Measurements from ENCODE around the gene POGLUT2. TPM values are rescaled to one million over a fixed set of nuclear protein-coding genes. Genes with fewer than 3 reads are reported as not detected.

POGLUT2 gene
- total RNA-seq, 2 donors from 2014 or later = 16.0 to 18.1 TPM

DNA sequence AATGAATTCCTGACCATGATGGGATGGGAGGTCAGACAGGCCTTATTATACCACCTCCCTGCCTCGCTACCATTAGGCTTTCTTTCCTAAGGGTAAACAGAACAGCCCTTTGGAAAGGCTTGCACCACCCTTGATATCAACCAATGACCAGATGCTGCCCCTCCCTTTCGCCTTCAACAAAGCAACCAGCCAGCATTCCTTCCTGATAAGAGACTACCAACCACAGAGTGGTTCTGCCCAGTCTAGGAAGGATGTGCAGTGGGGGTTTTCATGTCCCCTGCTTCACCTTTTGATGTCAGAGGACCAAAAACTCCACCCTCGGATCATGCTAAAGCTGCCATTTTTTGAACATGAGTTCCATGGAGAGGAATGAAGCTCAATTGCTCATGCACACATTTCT is 46.9 kb downstream of the POGLUT2 start:
- no peak for DNase-seq
- WGBS, 2 experiments (ENCODE audit: insufficient coverage in 1 of 2, insufficient read length in 1 of 2) = 90 to 96% methylated on average over 2 to 3 of the region's 3 CpGs
- Histone ChIP-seq H3K27me3 (ENCODE audit: control insufficient read depth, insufficient read depth, low read length, poor library complexity, severe bottlenecking) (no peaks in the 10 kb centered on the region), H3K9ac (ENCODE audit: extremely low read depth, low read length, poor library complexity, severe bottlenecking) (no peak overlapping the region), H3K36me3 (ENCODE audit: control insufficient read depth, insufficient read depth, low read length) (no peaks in the 10 kb centered on the region), H3K27ac (ENCODE audit: low read depth, low read length) (no peak overlapping the region), H3K4me1 (ENCODE audit: control insufficient read depth, insufficient read depth, low read length) (no peaks in the 10 kb centered on the region), H3K4me3 (ENCODE audit: low read length) (no peak overlapping the region), H3K9me3 (ENCODE audit: control insufficient read depth, low read length) (no peaks in the 10 kb centered on the region)
- Mint-ChIP-seq H3K4me3 (no peak overlapping the region), H3K27me3 (ENCODE audit: insufficient read depth) (peaks cover 1% of the 10 kb centered on the region), H3K9me3 (no peaks in the 10 kb centered on the region), H3K27ac (no peak overlapping the region), H3K4me1 (no peaks in the 10 kb centered on the region), H3K36me3 (ENCODE audit: low read depth) (no peaks in the 10 kb centered on the region)
- TF ChIP-seq, protein P1, sequence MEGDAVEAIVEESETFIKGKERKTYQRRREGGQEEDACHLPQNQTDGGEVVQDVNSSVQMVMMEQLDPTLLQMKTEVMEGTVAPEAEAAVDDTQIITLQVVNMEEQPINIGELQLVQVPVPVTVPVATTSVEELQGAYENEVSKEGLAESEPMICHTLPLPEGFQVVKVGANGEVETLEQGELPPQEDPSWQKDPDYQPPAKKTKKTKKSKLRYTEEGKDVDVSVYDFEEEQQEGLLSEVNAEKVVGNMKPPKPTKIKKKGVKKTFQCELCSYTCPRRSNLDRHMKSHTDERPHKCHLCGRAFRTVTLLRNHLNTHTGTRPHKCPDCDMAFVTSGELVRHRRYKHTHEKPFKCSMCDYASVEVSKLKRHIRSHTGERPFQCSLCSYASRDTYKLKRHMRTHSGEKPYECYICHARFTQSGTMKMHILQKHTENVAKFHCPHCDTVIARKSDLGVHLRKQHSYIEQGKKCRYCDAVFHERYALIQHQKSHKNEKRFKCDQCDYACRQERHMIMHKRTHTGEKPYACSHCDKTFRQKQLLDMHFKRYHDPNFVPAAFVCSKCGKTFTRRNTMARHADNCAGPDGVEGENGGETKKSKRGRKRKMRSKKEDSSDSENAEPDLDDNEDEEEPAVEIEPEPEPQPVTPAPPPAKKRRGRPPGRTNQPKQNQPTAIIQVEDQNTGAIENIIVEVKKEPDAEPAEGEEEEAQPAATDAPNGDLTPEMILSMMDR (conservative IDR thresholded peaks at IDR 0.05) = no peak

- no peaks in the 10 kb centered on the region for H3K36me3 Mint-ChIP-seq (ENCODE audit: low read depth)
- H3K4me3 Mint-ChIP-seq = no peak overlapping the region
- H3K27me3 ChIP-seq (ENCODE audit: control insufficient read depth, insufficient read depth, low read length, poor library complexity, severe bottlenecking) = peaks cover 44% of the 10 kb centered on the region
- no peaks in the 10 kb centered on the region for H3K4me1 ChIP-seq (ENCODE audit: control insufficient read depth, insufficient read depth, low read length)
- H3K27ac Mint-ChIP-seq = no peak overlapping the region
- H3K4me1 Mint-ChIP-seq = no peaks in the 10 kb centered on the region
- peaks cover 3% of the 10 kb centered on the region for H3K9me3 Mint-ChIP-seq
- H3K36me3 ChIP-seq (ENCODE audit: control insufficient read depth, insufficient read depth, low read length) = no peaks in the 10 kb centered on the region
- H3K27ac ChIP-seq (ENCODE audit: low read depth, low read length) = no peak overlapping the region
- TF ChIP-seq, protein P1 (conservative IDR thresholded peaks at IDR 0.05) = no peak
- H3K9me3 ChIP-seq (ENCODE audit: control insufficient read depth, low read length) = peaks cover 11% of the 10 kb centered on the region
- no peak overlapping the region for H3K9ac ChIP-seq (ENCODE audit: extremely low read depth, low read length, poor library complexity, severe bottlenecking)
- peaks cover 15% of the 10 kb centered on the region for H3K27me3 Mint-ChIP-seq (ENCODE audit: insufficient read depth)
- no peak overlapping the region for H3K4me3 ChIP-seq (ENCODE audit: low read length)
- DNase-seq = no peak
Observed at GRCh38 chr13:102742506-102742905, 56.3 kb downstream of the POGLUT2 start.

DNA sequence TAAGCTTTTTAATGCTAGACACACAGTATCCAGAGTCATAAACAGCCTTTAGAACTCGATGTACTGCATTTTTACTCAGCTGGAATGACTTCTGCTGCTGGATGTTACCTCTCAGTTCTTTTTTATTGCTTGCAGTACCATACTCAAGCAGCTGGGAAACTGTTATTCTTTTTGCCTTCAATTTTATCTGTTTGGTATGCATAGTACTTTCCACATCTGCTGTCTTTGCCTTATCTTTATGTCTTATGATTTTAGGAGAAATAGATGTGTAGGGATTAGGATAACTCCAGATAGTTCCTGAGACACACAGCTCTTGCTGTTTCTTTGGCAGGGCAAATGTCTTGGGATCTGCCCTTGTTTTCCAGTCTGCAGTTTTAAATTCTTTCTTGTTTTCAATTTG is 56.7 kb downstream of the POGLUT2 start:
- WGBS, 2 experiments (ENCODE audit: insufficient coverage in 1 of 2, insufficient read length in 1 of 2) = 14 to 58% methylated on average over 1 of the region's 1 CpG

More for the DNA sequence above, 56.7 kb downstream of the POGLUT2 start:
- Histone ChIP-seq H3K36me3 (ENCODE audit: control insufficient read depth, insufficient read depth, low read length) (no peaks in the 10 kb centered on the region), H3K4me3 (ENCODE audit: low read length) (no peak overlapping the region), H3K9me3 (ENCODE audit: control insufficient read depth, low read length) (peaks cover 11% of the 10 kb centered on the region), H3K27ac (ENCODE audit: low read depth, low read length) (no peak overlapping the region), H3K27me3 (ENCODE audit: control insufficient read depth, insufficient read depth, low read length, poor library complexity, severe bottlenecking) (peaks cover 48% of the 10 kb centered on the region), H3K4me1 (ENCODE audit: control insufficient read depth, insufficient read depth, low read length) (no peaks in the 10 kb centered on the region), H3K9ac (ENCODE audit: extremely low read depth, low read length, poor library complexity, severe bottlenecking) (no peak overlapping the region)
- TF ChIP-seq, protein P1 (conservative IDR thresholded peaks at IDR 0.05) = no peak
- no peak for DNase-seq
- no peaks in the 10 kb centered on the region for H3K36me3 Mint-ChIP-seq (ENCODE audit: low read depth)
- H3K27ac Mint-ChIP-seq = no peak overlapping the region
- peaks cover 15% of the 10 kb centered on the region for H3K27me3 Mint-ChIP-seq (ENCODE audit: insufficient read depth)
- no peak overlapping the region for H3K4me3 Mint-ChIP-seq
- peaks cover 3% of the 10 kb centered on the region for H3K9me3 Mint-ChIP-seq
- no peaks in the 10 kb centered on the region for H3K4me1 Mint-ChIP-seq

Other genes starting within 250 kb of the POGLUT2 start
- gene TPP2, start 202.0 kb downstream of the POGLUT2 start, total RNA-seq = 10 to 100 TPM; 64.2 to 80.6 TPM
- not detected for gene METTL21C, start 103.9 kb downstream of the POGLUT2 start, total RNA-seq
- gene TEX30, start 25.2 kb downstream of the POGLUT2 start, total RNA-seq = 10 to 100 TPM; 10.0 to 11.5 TPM
- 10 to 100 TPM; 14.7 to 15.0 TPM for gene BIVM, start 143 bp upstream of the POGLUT2 start, total RNA-seq
- gene ERCC5, start 47.1 kb upstream of the POGLUT2 start, total RNA-seq = 10 to 100 TPM; 22.4 to 26.7 TPM

Data from endodermal cell (in vitro differentiated cells).